Measurements from ENCODE around the gene RBM6.
"Not testable (repeated sequence)": the region's sequence is repeated elsewhere in the genome, so short reads cannot be mapped to it uniquely, and the experiment has no call there.

RBM6 gene

GRCh38 chr3:49917806-49918590 is 22.0 kb upstream of the RBM6 start:
- not testable (repeated sequence) for DNase-seq (ENCODE audit: low read depth, low spot score)

- DNase-seq (ENCODE audit: low read depth, low spot score), result no peak
Observed at GRCh38 chr3:49924683-49925082, 15.3 kb upstream of the RBM6 start.

- no peak for DNase-seq (ENCODE audit: low read depth, low spot score)
Observed at GRCh38 chr3:49925485-49925884, 14.5 kb upstream of the RBM6 start.

GRCh38 chr3:49926117-49926728 is 13.7 kb upstream of the RBM6 start:
- no peak for DNase-seq (ENCODE audit: low read depth, low spot score)

- no peak for DNase-seq (ENCODE audit: low read depth, low spot score)
Observed at GRCh38 chr3:49927798-49928197, 12.2 kb upstream of the RBM6 start.

GRCh38 chr3:49928481-49929017 is 11.4 kb upstream of the RBM6 start:
- DNase-seq (ENCODE audit: low read depth, low spot score), result no peak

- peak; percentile 52 for DNase-seq (ENCODE audit: low read depth, low spot score)
Observed at GRCh38 chr3:49929291-49930167, 10.4 kb upstream of the RBM6 start, which contains the start of gene MON1A. MON1A (minus strand) TSS chr3:49929811; CDS start chr3:49913346, 16,465 bp downstream.

- no peak for DNase-seq (ENCODE audit: low read depth, low spot score)
Observed at GRCh38 chr3:49930168-49930690, 9.7 kb upstream of the RBM6 start.

- no peak for DNase-seq (ENCODE audit: low read depth, low spot score)
Observed at GRCh38 chr3:49930922-49931321, 9.0 kb upstream of the RBM6 start.

GRCh38 chr3:49932281-49932680 is 7.7 kb upstream of the RBM6 start:
- DNase-seq (ENCODE audit: low read depth, low spot score), result not testable (repeated sequence)

- no peak for DNase-seq (ENCODE audit: low read depth, low spot score)
Observed at GRCh38 chr3:49937090-49937489, 2.9 kb upstream of the RBM6 start.

GRCh38 chr3:49940667-49941249 is 808 bp downstream of the RBM6 start:
- DNase-seq (ENCODE audit: low read depth, low spot score), result no peak

GRCh38 chr3:49942651-49943050 is 2.7 kb downstream of the RBM6 start:
- no peak for DNase-seq (ENCODE audit: low read depth, low spot score)

GRCh38 chr3:49952924-49953323 is 13.0 kb downstream of the RBM6 start:
- no peak for DNase-seq (ENCODE audit: low read depth, low spot score)

GRCh38 chr3:49955636-49956035 is 15.7 kb downstream of the RBM6 start:
- no peak for DNase-seq (ENCODE audit: low read depth, low spot score)

- no peak for DNase-seq (ENCODE audit: low read depth, low spot score)
Observed at GRCh38 chr3:49966233-49966942, 26.4 kb downstream of the RBM6 start.

GRCh38 chr3:49967291-49967690 is 27.3 kb downstream of the RBM6 start:
- DNase-seq (ENCODE audit: low read depth, low spot score), result no peak

GRCh38 chr3:49968346-49968745 is 28.4 kb downstream of the RBM6 start:
- no peak for DNase-seq (ENCODE audit: low read depth, low spot score)

GRCh38 chr3:49972656-49973055 is 32.7 kb downstream of the RBM6 start:
- DNase-seq (ENCODE audit: low read depth, low spot score), result no peak

GRCh38 chr3:49976942-49977341 is 37.0 kb downstream of the RBM6 start:
- no peak for DNase-seq (ENCODE audit: low read depth, low spot score)

- no peak for DNase-seq (ENCODE audit: low read depth, low spot score)
Observed at GRCh38 chr3:49984394-49984793, 44.4 kb downstream of the RBM6 start.
